ENCODE results near the gene SYT1. TPM values are rescaled to one million over a fixed set of nuclear protein-coding genes. Genes with fewer than 3 reads are reported as not detected.

SYT1 gene
- total RNA-seq, 1 experiment from 2014 or later = 15.8 TPM

GRCh38 chr12:78887444-78887843, 22.9 kb downstream of the SYT1 start:
- Histone ChIP-seq H3K27ac (ENCODE audit: insufficient read length, low read depth, low read length) (no peak overlapping the region), H4K91ac (ENCODE audit: insufficient read length, low read depth, low read length) (no peak overlapping the region), H2AK5ac (ENCODE audit: insufficient read length, low read length) (peak overlapping the region; percentile 30), H2BK120ac (ENCODE audit: low read depth, low read length, poor library complexity, severe bottlenecking) (no peak overlapping the region), H3K27me3 (ENCODE audit: insufficient read depth, low read length) (no peaks in the 10 kb centered on the region), H3K79me1 (ENCODE audit: insufficient read depth, low read depth, low read length, poor library complexity, severe bottlenecking) (no peaks in the 10 kb centered on the region), H2BK5ac (ENCODE audit: insufficient read length, low read length) (no peak overlapping the region), H3K14ac (ENCODE audit: insufficient read depth, low read length) (no peak overlapping the region), H4K5ac (ENCODE audit: insufficient read length, low read depth, low read length) (no peak overlapping the region), H3K4ac (ENCODE audit: low read depth, low read length) (no peak overlapping the region), H2BK15ac (ENCODE audit: low read depth, low read length) (no peak overlapping the region), H2BK20ac (ENCODE audit: low read depth, low read length, poor library complexity, severe bottlenecking) (no peak overlapping the region), H3K79me2 (ENCODE audit: insufficient read depth, low read length) (no peaks in the 10 kb centered on the region; the same call in 1 of the 2 replicates), H4K20me1 (ENCODE audit: control insufficient read depth, insufficient read depth, insufficient read length) (no peaks in the 10 kb centered on the region), H2BK12ac (ENCODE audit: insufficient read length, low read depth, low read length) (no peak overlapping the region), H3K4me1 (ENCODE audit: insufficient read depth, low read length) (peaks cover 2% of the 10 kb centered on the region; the same call in 1 of the 2 replicates), H3K9ac (ENCODE audit: extremely low read depth, insufficient read length, low read length) (no peak overlapping the region), H3K23ac (ENCODE audit: insufficient read length, low read depth, low read length) (no peak overlapping the region), H2AFZ (ENCODE audit: low read length) (no peak overlapping the region), H3K4me2 (ENCODE audit: insufficient read depth, insufficient read length, low read length) (no peak overlapping the region), H3K23me2 (ENCODE audit: insufficient read length, low read depth, low read length, poor library complexity, severe bottlenecking) (no peaks in the 10 kb centered on the region), H4K8ac (replicated peaks; ENCODE audit: insufficient read length, low read depth, low read length) (no peak overlapping the region), H3K9me3 (ENCODE audit: control insufficient read depth, low read depth, low read length) (no peaks in the 10 kb centered on the region), H3T11ph (ENCODE audit: low read length) (no peak overlapping the region), H3K18ac (ENCODE audit: insufficient read length, low read depth, low read length) (no peak overlapping the region), H3K56ac (ENCODE audit: insufficient read length, low read depth, low read length) (no peak overlapping the region)
- H3K4me3 Mint-ChIP-seq = no peak overlapping the region
- no peak for DNase-seq
- TF ChIP-seq, protein P1, sequence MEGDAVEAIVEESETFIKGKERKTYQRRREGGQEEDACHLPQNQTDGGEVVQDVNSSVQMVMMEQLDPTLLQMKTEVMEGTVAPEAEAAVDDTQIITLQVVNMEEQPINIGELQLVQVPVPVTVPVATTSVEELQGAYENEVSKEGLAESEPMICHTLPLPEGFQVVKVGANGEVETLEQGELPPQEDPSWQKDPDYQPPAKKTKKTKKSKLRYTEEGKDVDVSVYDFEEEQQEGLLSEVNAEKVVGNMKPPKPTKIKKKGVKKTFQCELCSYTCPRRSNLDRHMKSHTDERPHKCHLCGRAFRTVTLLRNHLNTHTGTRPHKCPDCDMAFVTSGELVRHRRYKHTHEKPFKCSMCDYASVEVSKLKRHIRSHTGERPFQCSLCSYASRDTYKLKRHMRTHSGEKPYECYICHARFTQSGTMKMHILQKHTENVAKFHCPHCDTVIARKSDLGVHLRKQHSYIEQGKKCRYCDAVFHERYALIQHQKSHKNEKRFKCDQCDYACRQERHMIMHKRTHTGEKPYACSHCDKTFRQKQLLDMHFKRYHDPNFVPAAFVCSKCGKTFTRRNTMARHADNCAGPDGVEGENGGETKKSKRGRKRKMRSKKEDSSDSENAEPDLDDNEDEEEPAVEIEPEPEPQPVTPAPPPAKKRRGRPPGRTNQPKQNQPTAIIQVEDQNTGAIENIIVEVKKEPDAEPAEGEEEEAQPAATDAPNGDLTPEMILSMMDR (conservative IDR thresholded peaks at IDR 0.05) = no peak
- H3K27ac Mint-ChIP-seq = peak overlapping the region in 1 of 3 experiments; percentile 47; a peak in 1 of 7 replicates
- H3K27me3 Mint-ChIP-seq (ENCODE audit: low read depth) = no peaks in the 10 kb centered on the region
- H3K4me1 Mint-ChIP-seq = peaks cover 23 to 25% of the 10 kb centered on the region in 2 experiments
- no CpG with 5 or more reads among the region's 3 CpGs for WGBS (ENCODE audit: extremely low coverage, insufficient read length, low lambda C conversion rate)
- H3K9me3 Mint-ChIP-seq = no peaks in the 10 kb centered on the region
- H3K36me3 Mint-ChIP-seq (ENCODE audit: insufficient read depth in 1 of 3, low read depth in 3 of 3) = no peaks in the 10 kb centered on the region

Data from H9 (cell line).